Measurements from ENCODE around the gene THBS4. TPM values are rescaled to one million over a fixed set of nuclear protein-coding genes. Genes with fewer than 3 reads are reported as not detected.

THBS4 gene
- 0.82 and 1.2 TPM in 2 replicates for total RNA-seq (2022)
- percentile 18 among the genes with signal in this experiment for Bru-seq, nascent RNA
- percentile 14 among the genes with signal in this experiment for BruChase-seq, experiment 1, labeled RNA remaining after a 6-hour chase
- percentile 18 among the genes with signal in this experiment for BruChase-seq, experiment 2, labeled RNA remaining after a 2-hour chase
- long read RNA-seq, partial matches to known transcripts, result 0 of 1 reads
- long read RNA-seq, other reads (novel, unspliced or antisense), result 1 of 1 reads

- CTCF ChIA-PET, result no interaction called here
- Mint-ChIP-seq H3K36me3 (ENCODE audit: insufficient read depth, unreplicated experiment) (no peaks in the 10 kb centered on the region), H3K9me3 (ENCODE audit: unreplicated experiment) (no peaks in the 10 kb centered on the region), H3K4me1 (ENCODE audit: insufficient read depth, unreplicated experiment) (no peaks in the 10 kb centered on the region), H3K27ac (ENCODE audit: low read depth, unreplicated experiment) (no peak within 1 kb of the TSS), H3K4me3 (ENCODE audit: unreplicated experiment) (no peak within 1 kb of the TSS), H3K27me3 (ENCODE audit: insufficient read depth, unreplicated experiment) (peaks cover 59% of the 10 kb centered on the region)
- intact Hi-C loops (cut with micrococcal nuclease), result no loop called here
- POLR2A ChIA-PET, result no interaction called here
- no peak for TF ChIP-seq CTCF (IDR thresholded peaks at IDR 0.05; ENCODE audit: unreplicated experiment)
- BruUV-seq (replicated peaks), result no TSS peak
- DNase-seq (ENCODE audit: unreplicated experiment), result no peak
Observed at GRCh38 chr5:80034962-80035821, at the start of gene THBS4. Gene THBS4 (plus strand): TSS chr5:80035348. CDS start chr5:80035538, 190 bp downstream.

DNA sequence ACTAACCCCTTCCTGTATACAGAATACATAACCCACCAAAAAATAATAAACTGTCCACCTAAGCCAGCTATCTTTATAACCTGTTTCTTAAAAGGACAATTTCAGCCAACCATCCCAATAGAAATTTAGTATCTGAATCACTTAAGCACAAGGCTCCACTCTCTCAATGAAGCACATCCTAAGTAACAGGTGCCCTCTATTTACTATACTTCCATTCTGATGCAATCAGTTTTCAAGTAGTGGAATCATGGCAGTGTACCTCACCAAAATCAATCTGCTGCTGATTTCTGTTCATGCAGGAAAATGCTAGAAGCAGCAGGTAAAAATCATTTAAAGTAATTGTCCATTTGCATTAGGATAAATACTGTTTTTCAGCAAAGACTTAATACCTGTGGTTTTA is 48.9 kb upstream of the THBS4 start:
- no TSS peak for BruUV-seq (replicated peaks)
- no peaks in the 10 kb centered on the region for H3K4me1 Mint-ChIP-seq (ENCODE audit: insufficient read depth, unreplicated experiment)
- H3K9me3 Mint-ChIP-seq (ENCODE audit: unreplicated experiment), result no peaks in the 10 kb centered on the region
- H3K36me3 Mint-ChIP-seq (ENCODE audit: insufficient read depth, unreplicated experiment), result peaks cover 81% of the 10 kb centered on the region
- H3K4me3 Mint-ChIP-seq (ENCODE audit: unreplicated experiment), result no peak overlapping the region
- no peaks in the 10 kb centered on the region for H3K27me3 Mint-ChIP-seq (ENCODE audit: insufficient read depth, unreplicated experiment)
- ChIA-PET CTCF (no interaction called here), POLR2A (no interaction called here)
- no peak for TF ChIP-seq CTCF (IDR thresholded peaks at IDR 0.05; ENCODE audit: unreplicated experiment)
- H3K27ac Mint-ChIP-seq (ENCODE audit: low read depth, unreplicated experiment), result no peak overlapping the region
- no peak for DNase-seq (ENCODE audit: unreplicated experiment)
- intact Hi-C loops (cut with micrococcal nuclease), result no loop called here

- no peaks in the 10 kb centered on the region for H3K9me3 Mint-ChIP-seq (ENCODE audit: unreplicated experiment)
- H3K27me3 Mint-ChIP-seq (ENCODE audit: insufficient read depth, unreplicated experiment), result no peaks in the 10 kb centered on the region
- ChIA-PET CTCF (interaction anchor here (0.6 to 1.4 kb wide), 4 partner anchors 15 to 116 kb away, joined by 3 to 5 read pairs (median 3); no protein-coding TSS in a partner anchor), POLR2A (interaction anchor here (0.6 to 2.2 kb wide), 11 partner anchors 9 to 1940 kb away, joined by 3 to 6 read pairs (median 4); no protein-coding TSS in a partner anchor)
- H3K4me3 Mint-ChIP-seq (ENCODE audit: unreplicated experiment), result peak overlapping the region; percentile 74
- H3K27ac Mint-ChIP-seq (ENCODE audit: low read depth, unreplicated experiment), result peak overlapping the region; percentile 80
- no peak for DNase-seq (ENCODE audit: unreplicated experiment)
- peaks cover 45% of the 10 kb centered on the region for H3K36me3 Mint-ChIP-seq (ENCODE audit: insufficient read depth, unreplicated experiment)
- intact Hi-C loops (cut with micrococcal nuclease), result no loop called here
- TF ChIP-seq CTCF (IDR thresholded peaks at IDR 0.05; ENCODE audit: unreplicated experiment), result no peak
- no peaks in the 10 kb centered on the region for H3K4me1 Mint-ChIP-seq (ENCODE audit: insufficient read depth, unreplicated experiment)
- TSS peak; percentile 61 for BruUV-seq (replicated peaks)
Observed at GRCh38 chr5:79990205-79990597, 44.9 kb upstream of the THBS4 start.

All from MCF 10A (cell line).